ENCODE results near the gene GNAZ.

GNAZ gene

GRCh38 chr22:23084453-23085350 is 14.4 kb downstream of the GNAZ start:
- no peak overlapping the region for H3K4me3 ChIP-seq (ENCODE audit: low read depth, low read length)
- no peak for TF ChIP-seq CTCF (IDR thresholded peaks at IDR 0.05; ENCODE audit: insufficient read depth, low read depth, low read length, missing control alignments)
- no peak for DNase-seq (ENCODE audit: low read depth)

GRCh38 chr22:23085351-23085671 is 15.0 kb downstream of the GNAZ start:
- no peak overlapping the region for H3K4me3 ChIP-seq (ENCODE audit: low read depth, low read length)
- TF ChIP-seq CTCF (IDR thresholded peaks at IDR 0.05; ENCODE audit: insufficient read depth, low read depth, low read length, missing control alignments): no peak
- no peak for DNase-seq (ENCODE audit: low read depth)

- DNase-seq (ENCODE audit: low read depth): no peak
- H3K4me3 ChIP-seq (ENCODE audit: low read depth, low read length): no peak overlapping the region
- TF ChIP-seq CTCF (IDR thresholded peaks at IDR 0.05; ENCODE audit: insufficient read depth, low read depth, low read length, missing control alignments): no peak
These were observed 15.5 kb downstream of the GNAZ start for GRCh38 chr22:23085785-23086184.

GRCh38 chr22:23086263-23086662 is 15.9 kb downstream of the GNAZ start:
- no peak for TF ChIP-seq CTCF (IDR thresholded peaks at IDR 0.05; ENCODE audit: insufficient read depth, low read depth, low read length, missing control alignments)
- no peak for DNase-seq (ENCODE audit: low read depth)
- H3K4me3 ChIP-seq (ENCODE audit: low read depth, low read length): no peak overlapping the region

GRCh38 chr22:23086787-23087186 is 16.5 kb downstream of the GNAZ start:
- no peak overlapping the region for H3K4me3 ChIP-seq (ENCODE audit: low read depth, low read length)
- no peak for TF ChIP-seq CTCF (IDR thresholded peaks at IDR 0.05; ENCODE audit: insufficient read depth, low read depth, low read length, missing control alignments)
- DNase-seq (ENCODE audit: low read depth): no peak

GRCh38 chr22:23088199-23088604 is 17.9 kb downstream of the GNAZ start:
- no peak for TF ChIP-seq CTCF (IDR thresholded peaks at IDR 0.05; ENCODE audit: insufficient read depth, low read depth, low read length, missing control alignments)
- DNase-seq (ENCODE audit: low read depth): no peak
- H3K4me3 ChIP-seq (ENCODE audit: low read depth, low read length): no peak overlapping the region

- no peak for DNase-seq (ENCODE audit: low read depth)
- H3K4me3 ChIP-seq (ENCODE audit: low read depth, low read length): no peak overlapping the region
- TF ChIP-seq CTCF (IDR thresholded peaks at IDR 0.05; ENCODE audit: insufficient read depth, low read depth, low read length, missing control alignments): no peak
These were observed 18.7 kb downstream of the GNAZ start for GRCh38 chr22:23089010-23089409.

Data from GM12865 (cell line).